Rectal smooth muscle tissue (tissue), 1 donor: Measurements from ENCODE around the gene GSC.
"Not testable (repeated sequence)": the region's sequence is repeated elsewhere in the genome, so short reads cannot be mapped to it uniquely, and the experiment has no call there.

Experiments used
- H3K27ac ChIP-seq: one replicate; pipeline ENCODE4 v1.7.0; 2013; ENCODE audit warnings: low read depth, low read length, inconsistent platforms
- H3K27me3 ChIP-seq: one replicate; pipeline ENCODE4 v1.7.0; 2013; ENCODE audit warnings: low read length; ENCODE audit not compliant: control insufficient read depth, insufficient read depth
- H3K36me3 ChIP-seq: one replicate; pipeline ENCODE4 v1.7.0; 2013; ENCODE audit warnings: low read length; ENCODE audit not compliant: control insufficient read depth, insufficient read depth
- H3K4me1 ChIP-seq: one replicate; pipeline ENCODE4 v1.7.0; 2013; ENCODE audit warnings: low read length; ENCODE audit not compliant: control insufficient read depth, insufficient read depth
- H3K4me3 ChIP-seq: one replicate; pipeline ENCODE4 v1.7.0; 2013; ENCODE audit warnings: low read length
- H3K9ac ChIP-seq: one replicate; pipeline ENCODE4 v1.7.0; 2013; ENCODE audit warnings: low read length

GSC gene

GRCh38 chr14:94751956-94752355 lies 18.0 kb downstream of the GSC start:
- Histone ChIP-seq H3K36me3 (no peaks in the 10 kb centered on the region), H3K27me3 (peaks cover 2% of the 10 kb centered on the region), H3K4me3 (no peak overlapping the region), H3K9ac (no peak overlapping the region), H3K4me1 (no peaks in the 10 kb centered on the region), H3K27ac (no peak overlapping the region)

- Histone ChIP-seq H3K4me1 (no peaks in the 10 kb centered on the region), H3K9ac (no peak overlapping the region), H3K4me3 (no peak overlapping the region), H3K36me3 (no peaks in the 10 kb centered on the region), H3K27me3 (peaks cover 2% of the 10 kb centered on the region), H3K27ac (no peak overlapping the region)
These were observed 18.6 kb downstream of the GSC start for GRCh38 chr14:94751321-94751720.

GRCh38 chr14:94750371-94750770 lies 19.5 kb downstream of the GSC start:
- Histone ChIP-seq H3K27ac (no peak overlapping the region), H3K36me3 (no peaks in the 10 kb centered on the region), H3K9ac (no peak overlapping the region), H3K27me3 (peaks cover 2% of the 10 kb centered on the region), H3K4me1 (no peaks in the 10 kb centered on the region), H3K4me3 (no peak overlapping the region)

GRCh38 chr14:94748667-94749347 lies 21.1 kb downstream of the GSC start:
- no peak overlapping the region for H3K27ac ChIP-seq
- no peaks in the 10 kb centered on the region for H3K4me1 ChIP-seq
- no peaks in the 10 kb centered on the region for H3K36me3 ChIP-seq
- H3K27me3 ChIP-seq, result no peaks in the 10 kb centered on the region
- H3K4me3 ChIP-seq, result no peak overlapping the region
- no peak overlapping the region for H3K9ac ChIP-seq

GRCh38 chr14:94747739-94748138 lies 22.2 kb downstream of the GSC start:
- Histone ChIP-seq H3K4me1 (no peaks in the 10 kb centered on the region), H3K27me3 (no peaks in the 10 kb centered on the region), H3K9ac (no peak overlapping the region), H3K36me3 (no peaks in the 10 kb centered on the region), H3K27ac (no peak overlapping the region), H3K4me3 (no peak overlapping the region)

GRCh38 chr14:94747153-94747552 lies 22.8 kb downstream of the GSC start:
- not testable (repeated sequence) for H3K36me3 ChIP-seq, H3K27ac ChIP-seq, H3K4me3 ChIP-seq, H3K9ac ChIP-seq, H3K27me3 ChIP-seq, H3K4me1 ChIP-seq

GRCh38 chr14:94746131-94746530 lies 23.8 kb downstream of the GSC start:
- Histone ChIP-seq H3K4me3 (no peak overlapping the region), H3K27ac (no peak overlapping the region), H3K9ac (no peak overlapping the region), H3K27me3 (no peaks in the 10 kb centered on the region), H3K36me3 (no peaks in the 10 kb centered on the region), H3K4me1 (no peaks in the 10 kb centered on the region)

- Histone ChIP-seq H3K4me1 (no peaks in the 10 kb centered on the region), H3K27ac (no peak overlapping the region), H3K9ac (no peak overlapping the region), H3K4me3 (no peak overlapping the region), H3K27me3 (no peaks in the 10 kb centered on the region), H3K36me3 (no peaks in the 10 kb centered on the region)
These were observed 31.2 kb downstream of the GSC start for GRCh38 chr14:94738751-94739150.

GRCh38 chr14:94738097-94738496 lies 31.8 kb downstream of the GSC start:
- Histone ChIP-seq H3K4me1 (no peaks in the 10 kb centered on the region), H3K9ac (no peak overlapping the region), H3K27ac (no peak overlapping the region), H3K27me3 (no peaks in the 10 kb centered on the region), H3K4me3 (no peak overlapping the region), H3K36me3 (no peaks in the 10 kb centered on the region)

GRCh38 chr14:94728950-94729349 lies 41.0 kb downstream of the GSC start:
- no peaks in the 10 kb centered on the region for H3K27me3 ChIP-seq
- no peak overlapping the region for H3K4me3 ChIP-seq
- H3K4me1 ChIP-seq, result no peaks in the 10 kb centered on the region
- H3K36me3 ChIP-seq, result no peaks in the 10 kb centered on the region
- no peak overlapping the region for H3K27ac ChIP-seq
- H3K9ac ChIP-seq, result no peak overlapping the region

GRCh38 chr14:94728440-94728839 lies 41.5 kb downstream of the GSC start:
- H3K27me3 ChIP-seq, H3K4me1 ChIP-seq, H3K9ac ChIP-seq, H3K4me3 ChIP-seq, H3K27ac ChIP-seq, H3K36me3 ChIP-seq: not testable (repeated sequence)

GRCh38 chr14:94726649-94727048 lies 43.3 kb downstream of the GSC start:
- not testable (repeated sequence) for H3K36me3 ChIP-seq, H3K27ac ChIP-seq, H3K4me1 ChIP-seq, H3K27me3 ChIP-seq, H3K4me3 ChIP-seq, H3K9ac ChIP-seq

- Histone ChIP-seq H3K4me1 (no peaks in the 10 kb centered on the region), H3K4me3 (no peak overlapping the region), H3K9ac (no peak overlapping the region), H3K27me3 (no peaks in the 10 kb centered on the region), H3K36me3 (no peaks in the 10 kb centered on the region), H3K27ac (no peak overlapping the region)
These were observed 44.9 kb downstream of the GSC start for GRCh38 chr14:94724993-94725392.
